SKM-1 treated with dmso at 0.1 percent for 144 hours (cell line): ENCODE measurements around the gene OR4F15.

Experiments used
- DNase-seq: peaks from one replicate; lab custom pipeline; 2025; ENCODE audit not compliant: unreplicated experiment; lab: John Stamatoyannopoulos, UW

The OR4F15 gene

DNA sequence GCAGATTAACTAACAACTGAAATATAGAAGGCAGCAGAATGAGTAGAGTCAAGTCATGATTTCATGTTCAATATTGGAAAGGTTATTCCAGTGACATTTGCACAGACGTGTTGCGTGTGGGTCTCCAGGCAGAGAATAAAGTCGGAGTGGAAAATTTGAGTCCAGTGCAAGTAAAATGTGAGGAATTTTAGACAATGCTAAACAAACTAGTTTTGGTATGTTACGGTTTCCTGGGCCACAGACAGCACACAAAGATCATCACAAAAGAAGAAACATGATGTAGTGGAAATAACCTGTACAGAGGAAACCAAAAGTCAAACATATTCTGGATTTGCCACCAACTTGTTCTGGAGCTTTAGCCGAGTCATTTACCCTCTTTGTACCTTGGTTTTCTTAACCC is 8.3 kb upstream of the OR4F15 start:
- DNase-seq: no peak

DNA sequence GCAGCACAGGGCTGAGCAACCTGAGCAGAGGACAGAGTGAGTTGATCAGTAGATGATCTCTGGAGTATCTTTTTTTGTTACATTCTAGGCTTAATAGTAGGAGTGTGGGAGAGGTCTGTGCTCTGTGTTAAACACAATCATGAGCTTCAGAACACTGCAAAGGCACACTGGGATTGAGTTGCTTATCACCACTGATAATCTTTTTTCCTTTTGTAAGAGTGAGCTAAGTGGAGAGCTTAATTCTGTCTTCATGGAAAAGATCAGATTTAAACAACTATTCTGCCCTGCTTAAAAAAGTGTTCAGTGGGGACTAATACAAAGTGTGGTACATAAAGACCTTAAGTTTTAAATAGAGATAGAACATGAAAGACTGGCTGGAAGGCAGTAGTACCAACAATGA is 7.6 kb upstream of the OR4F15 start:
- no peak for DNase-seq

DNA sequence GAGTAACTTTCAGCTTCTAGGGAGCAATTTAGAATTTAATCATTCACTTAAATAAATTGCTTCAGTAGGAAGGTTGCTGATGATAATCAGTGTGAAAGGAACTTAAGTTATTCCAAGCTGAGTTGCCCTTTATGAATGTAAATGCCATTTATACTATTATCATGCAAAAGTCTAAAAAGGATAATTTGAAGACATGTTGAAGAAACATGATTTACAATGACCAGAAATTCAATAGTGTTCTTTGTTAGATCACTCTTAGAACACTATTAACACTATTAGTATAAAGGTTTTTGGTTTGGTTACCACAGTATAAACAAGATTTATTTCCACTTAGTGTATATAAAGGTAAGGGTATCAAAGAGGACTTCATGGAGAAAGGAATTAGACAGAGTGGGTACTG is 7.1 kb upstream of the OR4F15 start:
- DNase-seq: no peak

DNA sequence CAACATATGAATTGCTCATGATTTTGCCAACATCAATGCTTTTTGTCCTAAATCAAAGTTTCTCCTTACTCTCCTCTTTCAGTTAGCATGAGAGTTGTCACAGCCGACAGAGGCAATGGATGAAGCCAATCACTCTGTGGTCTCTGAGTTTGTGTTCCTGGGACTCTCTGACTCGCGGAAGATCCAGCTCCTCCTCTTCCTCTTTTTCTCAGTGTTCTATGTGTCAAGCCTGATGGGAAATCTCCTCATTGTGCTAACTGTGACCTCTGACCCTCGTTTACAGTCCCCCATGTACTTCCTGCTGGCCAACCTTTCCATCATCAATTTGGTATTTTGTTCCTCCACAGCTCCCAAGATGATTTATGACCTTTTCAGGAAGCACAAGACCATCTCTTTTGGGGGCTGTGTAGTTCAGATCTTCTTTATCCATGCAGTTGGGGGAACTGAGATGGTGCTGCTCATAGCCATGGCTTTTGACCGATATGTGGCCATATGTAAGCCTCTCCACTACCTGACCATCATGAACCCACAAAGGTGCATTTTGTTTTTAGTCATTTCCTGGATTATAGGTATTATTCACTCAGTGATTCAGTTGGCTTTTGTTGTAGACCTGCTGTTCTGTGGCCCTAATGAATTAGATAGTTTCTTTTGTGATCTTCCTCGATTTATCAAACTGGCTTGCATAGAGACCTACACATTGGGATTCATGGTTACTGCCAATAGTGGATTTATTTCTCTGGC is 6.2 kb upstream of the OR4F15 start:
- no peak for DNase-seq

DNA sequence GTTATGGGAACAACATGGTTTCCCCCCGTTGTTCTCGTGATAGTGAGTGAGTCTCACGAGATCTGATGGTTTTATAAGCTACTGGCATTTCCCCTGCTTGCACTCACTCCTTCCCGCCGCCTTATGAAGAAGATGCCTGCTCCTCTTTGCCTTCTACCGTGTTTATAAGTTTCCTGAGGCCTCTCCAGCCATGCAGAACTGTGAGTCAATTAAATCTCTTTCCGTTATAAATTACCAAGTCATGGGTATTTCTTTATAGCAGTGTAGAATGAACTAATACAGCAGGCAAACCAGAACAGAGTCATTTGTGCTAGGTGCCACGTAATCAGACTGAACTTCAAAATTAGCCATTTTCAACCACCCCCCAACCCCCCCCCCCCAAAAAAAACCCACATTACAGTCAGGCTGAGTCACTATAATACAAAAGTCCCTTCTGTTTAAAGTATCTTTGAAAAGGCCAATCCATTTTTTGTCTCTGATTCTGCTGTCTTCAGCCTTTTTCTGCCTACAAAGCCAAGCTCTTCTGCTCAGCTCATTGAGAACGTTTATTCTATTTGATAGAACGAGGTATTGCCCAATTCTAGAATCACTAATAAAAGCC is 4.6 kb upstream of the OR4F15 start:
- DNase-seq: no peak

DNA sequence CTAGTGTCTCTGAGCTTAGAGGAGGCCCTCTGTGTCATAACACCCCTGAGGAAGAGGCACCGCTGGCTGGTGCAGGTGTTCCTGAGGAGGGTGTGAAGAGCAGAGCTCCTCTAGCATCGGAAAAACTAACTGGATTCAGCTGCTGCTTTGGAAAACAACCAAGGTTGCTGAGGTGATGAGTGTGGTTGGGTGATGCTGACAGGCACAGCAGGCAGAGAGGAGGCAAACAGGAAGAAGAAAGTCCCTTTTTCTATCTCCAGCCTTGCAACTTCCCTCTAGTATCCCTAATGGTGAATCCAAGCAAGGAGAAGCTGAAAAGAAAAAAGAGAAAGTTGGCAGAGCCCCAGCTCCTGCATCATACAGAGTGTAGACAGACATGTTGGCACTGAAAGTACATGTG is 3.8 kb upstream of the OR4F15 start:
- DNase-seq: no peak

DNA sequence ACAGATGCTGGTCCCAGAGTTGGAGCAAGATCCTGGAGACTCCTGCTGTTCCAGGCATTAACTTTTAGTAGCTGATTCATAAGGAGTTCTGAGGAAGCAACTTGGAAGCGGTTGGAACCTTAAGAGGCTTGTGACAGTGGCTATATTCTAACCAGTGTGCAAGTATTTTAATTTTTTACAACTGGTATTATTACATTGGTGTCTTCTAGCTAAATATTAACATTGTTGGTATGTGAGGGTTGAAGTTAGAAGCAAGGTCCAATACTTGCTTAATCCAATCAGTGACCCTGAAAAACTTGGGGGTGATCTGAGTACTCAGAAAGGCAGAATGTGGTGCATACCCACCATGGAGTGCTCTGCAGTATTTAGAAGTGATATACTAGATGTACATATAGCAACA is 1.5 kb upstream of the OR4F15 start:
- no peak for DNase-seq

DNA sequence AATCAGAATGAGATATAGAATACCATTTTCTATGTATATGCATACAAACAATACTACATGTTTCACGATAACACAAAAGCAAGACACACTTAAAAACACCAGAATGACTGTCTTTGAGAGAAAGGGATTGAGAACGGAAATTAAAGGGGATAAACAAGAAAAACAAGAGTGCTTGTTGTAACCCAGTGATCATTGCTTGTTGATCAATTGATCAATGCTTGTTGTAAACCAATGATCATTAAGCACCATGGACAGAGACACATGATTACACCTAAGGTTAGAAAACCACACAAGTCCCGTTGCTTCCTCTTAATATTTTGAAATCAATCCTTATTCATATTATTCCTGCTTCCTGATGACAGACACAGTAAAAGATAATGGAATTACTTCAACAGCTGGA is 1.1 kb upstream of the OR4F15 start:
- no peak for DNase-seq

DNA sequence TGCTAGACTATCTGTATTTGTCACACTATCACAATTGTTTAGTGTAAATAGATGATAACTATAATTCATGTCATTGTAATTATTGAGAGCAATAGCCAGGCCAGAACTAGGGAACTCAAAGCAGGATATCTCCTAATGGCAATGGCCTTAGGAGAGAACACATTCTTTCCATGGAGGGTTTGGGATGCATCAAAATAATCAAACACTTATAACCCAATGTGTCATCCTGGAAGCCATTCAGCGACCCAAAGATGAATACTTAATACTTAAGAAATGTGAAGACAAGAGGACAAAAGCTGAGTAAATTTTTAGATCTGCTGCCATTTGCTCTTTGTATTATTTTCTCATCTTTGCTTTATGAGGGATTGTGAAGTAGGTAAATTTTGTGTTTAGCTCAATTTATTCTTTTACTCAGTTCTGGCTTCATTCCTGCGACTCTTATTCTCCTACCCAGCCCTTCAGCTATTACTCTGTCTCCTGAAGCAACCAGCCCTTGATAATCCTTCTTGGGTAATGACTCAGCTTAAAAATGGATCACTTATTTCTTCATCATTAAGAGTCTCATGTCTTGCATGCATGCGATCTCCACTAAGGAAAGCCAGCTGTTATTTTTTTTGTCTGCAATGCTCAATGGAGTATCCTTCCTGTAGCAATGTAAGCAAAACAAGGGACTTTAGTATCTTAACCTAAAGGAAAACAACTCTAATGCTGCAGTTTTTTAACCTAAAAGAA is 2.0 kb downstream of the OR4F15 start:
- no peak for DNase-seq

DNA sequence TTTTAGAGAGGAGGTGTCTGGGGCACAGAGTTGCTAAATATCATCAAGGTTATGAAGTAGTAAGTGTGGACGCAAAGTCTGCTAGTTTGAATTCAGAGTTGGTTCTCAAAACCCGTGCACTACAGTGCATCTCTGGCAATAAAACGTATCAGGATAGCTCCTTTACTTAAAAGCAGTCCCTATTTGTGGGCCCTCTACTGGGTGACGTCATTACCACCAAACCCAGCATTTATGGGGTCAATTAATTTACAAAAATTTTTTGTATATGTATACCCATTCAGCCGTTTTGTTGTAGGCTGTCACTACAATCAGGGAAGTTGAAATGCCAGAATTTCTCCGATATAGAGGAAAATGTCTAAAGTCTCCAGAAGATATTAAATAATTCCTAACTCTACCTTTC is 8.8 kb downstream of the OR4F15 start:
- DNase-seq: no peak

DNA sequence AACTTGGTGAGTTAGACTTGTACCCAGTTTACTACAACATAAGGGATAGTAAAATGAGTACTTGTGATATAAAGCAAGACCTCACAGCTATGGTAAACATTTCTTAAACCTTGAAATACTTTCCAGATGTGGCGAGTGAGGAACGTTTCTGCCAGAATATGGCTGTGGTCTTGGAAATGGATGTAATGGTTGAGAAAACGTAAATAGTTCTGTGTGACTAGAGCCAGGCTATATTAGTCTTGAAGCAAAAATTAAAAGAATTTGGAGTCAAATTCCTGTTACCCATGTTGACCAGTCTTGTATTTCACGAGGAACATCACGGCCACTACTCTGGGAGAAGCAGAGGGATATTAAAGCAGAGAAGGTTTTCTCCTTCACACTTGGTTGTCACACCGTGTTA is 15.3 kb downstream of the OR4F15 start:
- DNase-seq: no peak

DNA sequence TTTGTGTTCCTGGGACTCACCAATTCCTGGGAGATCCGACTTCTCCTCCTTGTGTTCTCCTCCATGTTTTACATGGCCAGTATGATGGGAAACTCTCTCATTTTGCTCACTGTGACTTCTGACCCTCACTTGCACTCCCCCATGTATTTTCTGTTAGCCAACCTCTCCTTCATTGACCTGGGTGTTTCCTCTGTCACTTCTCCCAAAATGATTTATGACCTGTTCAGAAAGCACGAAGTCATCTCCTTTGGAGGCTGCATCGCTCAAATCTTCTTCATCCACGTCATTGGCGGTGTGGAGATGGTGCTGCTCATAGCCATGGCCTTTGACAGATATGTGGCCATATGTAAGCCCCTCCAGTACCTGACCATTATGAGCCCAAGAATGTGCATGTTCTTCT is 16.8 kb downstream of the OR4F15 start:
- DNase-seq: no peak

DNA sequence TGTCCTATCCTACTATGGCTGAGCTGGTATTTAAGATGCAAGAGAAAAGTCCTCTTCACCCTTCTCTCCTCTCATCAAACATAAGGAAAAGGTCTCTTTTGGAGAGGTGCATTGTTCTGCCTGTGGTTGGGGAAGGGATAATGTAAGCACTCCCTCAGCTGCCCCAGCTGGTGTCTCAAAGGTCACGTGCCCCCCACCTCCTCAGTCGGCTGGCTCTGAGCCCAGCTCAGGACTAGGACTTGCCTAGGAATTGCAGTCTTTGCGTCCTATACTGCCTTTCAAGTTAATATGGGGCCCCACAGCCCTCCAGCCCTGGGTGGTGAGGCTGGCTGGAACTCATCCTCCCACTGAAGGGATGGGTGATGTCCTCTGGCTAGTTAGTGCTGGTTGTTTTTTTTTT is 29.7 kb downstream of the OR4F15 start:
- no peak for DNase-seq

DNA sequence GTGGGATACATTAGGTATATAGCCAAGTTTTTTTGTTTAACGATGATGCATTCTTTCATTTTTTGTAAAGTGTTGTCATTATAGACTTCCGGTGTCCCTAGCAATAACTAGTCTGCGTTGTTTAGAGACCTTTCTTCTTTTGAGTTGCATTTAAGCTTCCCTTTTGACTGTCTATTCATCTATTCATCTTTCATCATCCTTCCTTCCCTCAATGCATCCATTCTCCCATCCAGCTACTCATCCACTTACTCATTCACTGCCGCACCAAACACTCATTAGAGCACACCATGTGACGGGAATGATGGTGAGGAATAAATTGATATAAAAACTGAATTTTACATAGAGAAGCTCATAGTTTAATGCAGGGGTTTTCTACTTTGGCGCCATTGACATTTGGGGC is 32.9 kb downstream of the OR4F15 start:
- DNase-seq: no peak

DNA sequence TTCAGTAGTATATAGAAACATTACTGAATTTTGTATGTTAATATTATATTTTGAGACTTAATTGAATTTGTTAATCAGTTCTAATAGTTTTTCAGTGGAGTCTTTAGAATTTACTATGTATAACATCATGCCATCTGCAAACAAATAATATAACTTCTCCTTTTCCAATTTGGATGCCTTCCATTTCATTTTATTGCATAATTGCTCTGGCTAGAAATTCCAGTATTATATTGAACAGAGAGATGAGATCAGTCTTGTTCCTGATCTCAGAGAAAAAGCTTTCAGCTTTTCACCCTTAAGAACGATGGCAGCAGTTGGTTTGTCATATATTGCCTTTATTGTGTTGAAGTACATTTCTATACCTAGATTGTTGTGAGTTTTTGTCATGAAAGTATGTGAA is 40.4 kb downstream of the OR4F15 start:
- no peak for DNase-seq
